ENCODE measurements around the gene SCO1. TPM values are rescaled to one million over a fixed set of nuclear protein-coding genes. Genes with fewer than 3 reads are reported as not detected.
A peak's percentile ranks its signal among the peaks of the same experiment; 100 is the strongest.

Gene SCO1
- total RNA-seq, 4 donors from 2014 or later = 11.3 to 33.8 (median 16.2) TPM

GRCh38 chr17:10649602-10650001, 47.7 kb downstream of the SCO1 start:
- TF ChIP-seq POLR2A (IDR thresholded peaks at IDR 0.05) (no peak), CTCF (IDR thresholded peaks at IDR 0.05) (no peak)
- H3K4me3 ChIP-seq (ENCODE audit: low read depth, poor library complexity, severe bottlenecking) = no peak overlapping the region
- intact Hi-C loops (cut with DNase I; ENCODE audit: low total_unique reads) = loop anchor here (10.0 kb wide), 1 partner anchor 195 kb away; no protein-coding TSS in a partner anchor
- no peak for DNase-seq (ENCODE audit: low spot score in 2 of 2)
- 94% methylated on average over 5 of the region's 5 CpGs for WGBS, 2 donors

DNA sequence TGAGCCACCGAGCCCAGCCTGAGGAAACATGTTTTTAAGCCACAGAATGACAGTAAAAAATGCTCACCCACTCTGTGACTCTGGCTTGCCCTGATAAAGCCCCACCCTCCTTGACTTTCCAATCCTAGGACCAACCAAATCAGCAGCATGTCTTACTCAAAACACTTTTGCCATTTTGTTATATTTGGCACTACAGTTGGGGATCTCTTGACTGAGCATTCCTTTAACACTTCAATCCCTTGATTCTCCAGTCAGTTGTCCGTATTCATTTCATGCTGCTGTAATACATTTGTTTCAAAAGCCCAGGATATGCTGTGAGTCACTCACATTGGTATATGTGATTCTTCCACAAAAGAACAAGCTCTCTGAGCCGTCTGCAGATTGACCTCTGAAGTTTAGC, 48.4 kb downstream of the SCO1 start:
- intact Hi-C loops (cut with DNase I; ENCODE audit: low total_unique reads) = loop anchor here (10.0 kb wide), 1 partner anchor 196 kb away; no protein-coding TSS in a partner anchor
- DNase-seq (ENCODE audit: low spot score in 2 of 2) = no peak
- 82 to 84% methylated on average over 3 of the region's 3 CpGs for WGBS, 2 donors
- no peak for TF ChIP-seq POLR2A (IDR thresholded peaks at IDR 0.05)
- no peak for TF ChIP-seq CTCF (IDR thresholded peaks at IDR 0.05)
- no peak overlapping the region for H3K4me3 ChIP-seq (ENCODE audit: low read depth, poor library complexity, severe bottlenecking)

DNA sequence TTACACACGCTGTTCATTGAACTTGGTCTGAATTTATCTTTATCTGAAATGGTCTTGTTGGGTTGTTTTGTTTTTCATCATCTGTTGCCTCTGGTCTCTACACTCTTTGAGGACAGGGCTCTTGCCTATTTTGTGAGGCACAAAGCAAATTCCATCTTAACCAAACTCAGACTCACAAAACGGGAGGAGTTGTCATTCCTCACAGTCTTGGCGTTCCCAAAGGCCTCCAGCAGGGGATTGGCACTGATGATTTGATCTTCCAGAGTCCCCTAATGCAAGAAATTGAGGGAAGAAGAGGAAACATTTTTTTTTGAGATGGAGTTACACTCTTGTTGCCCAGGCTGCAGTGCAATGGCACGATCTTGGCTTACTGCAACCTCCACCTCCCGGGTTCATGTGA, 49.0 kb downstream of the SCO1 start:
- WGBS, 2 donors = 87 to 92% methylated on average over 5 of the region's 5 CpGs
- intact Hi-C loops (cut with DNase I; ENCODE audit: low total_unique reads) = loop anchor here (10.0 kb wide), 1 partner anchor 196 kb away; no protein-coding TSS in a partner anchor
- DNase-seq (ENCODE audit: low spot score in 2 of 2) = no peak
- TF ChIP-seq POLR2A (IDR thresholded peaks at IDR 0.05) (no peak), CTCF (IDR thresholded peaks at IDR 0.05) (no peak)
- H3K4me3 ChIP-seq (ENCODE audit: low read depth, poor library complexity, severe bottlenecking) = no peak overlapping the region

DNA sequence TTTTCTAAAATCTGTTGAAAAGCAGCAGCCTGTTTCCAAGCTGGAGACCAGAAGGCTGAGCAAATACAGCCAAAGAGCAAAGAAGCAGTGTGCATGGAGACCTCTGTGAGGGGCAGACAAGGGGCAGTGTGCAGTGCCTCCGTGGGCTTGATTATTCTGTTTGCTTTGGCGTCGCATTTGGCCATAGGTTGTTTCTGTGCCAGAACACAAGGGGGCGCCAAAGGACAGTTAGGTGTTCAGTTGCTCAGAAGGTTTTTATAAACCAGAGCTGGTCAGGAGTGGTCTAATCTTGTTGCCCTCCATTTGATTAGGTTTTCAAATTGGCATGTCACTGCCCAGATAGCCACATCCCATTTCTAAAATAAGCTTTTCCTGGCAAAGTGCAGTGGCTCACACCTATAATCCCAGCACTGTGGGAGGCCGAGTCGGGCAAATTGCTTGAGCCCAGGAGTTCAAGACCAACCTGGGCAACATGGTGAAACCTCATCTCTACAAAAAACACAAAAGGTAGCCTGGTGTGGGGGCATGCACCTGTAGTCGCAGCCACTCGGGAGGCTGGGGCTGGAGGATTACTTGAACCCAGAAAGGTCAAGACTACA, 50.8 kb downstream of the SCO1 start:
- TF ChIP-seq POLR2A (IDR thresholded peaks at IDR 0.05) (no peak), CTCF (IDR thresholded peaks at IDR 0.05) (peak in 1 of 3 donors; percentile 50)
- DNase-seq (ENCODE audit: low spot score in 2 of 2) = peak; percentile 39 to 92
- intact Hi-C loops (cut with DNase I; ENCODE audit: low total_unique reads) = loop anchor here (10.0 kb wide), 1 partner anchor 198 kb away; no protein-coding TSS in a partner anchor
- no peak overlapping the region for H3K4me3 ChIP-seq (ENCODE audit: low read depth, poor library complexity, severe bottlenecking)
- WGBS, 2 donors = 45 to 48% methylated on average over 8 of the region's 8 CpGs

DNA sequence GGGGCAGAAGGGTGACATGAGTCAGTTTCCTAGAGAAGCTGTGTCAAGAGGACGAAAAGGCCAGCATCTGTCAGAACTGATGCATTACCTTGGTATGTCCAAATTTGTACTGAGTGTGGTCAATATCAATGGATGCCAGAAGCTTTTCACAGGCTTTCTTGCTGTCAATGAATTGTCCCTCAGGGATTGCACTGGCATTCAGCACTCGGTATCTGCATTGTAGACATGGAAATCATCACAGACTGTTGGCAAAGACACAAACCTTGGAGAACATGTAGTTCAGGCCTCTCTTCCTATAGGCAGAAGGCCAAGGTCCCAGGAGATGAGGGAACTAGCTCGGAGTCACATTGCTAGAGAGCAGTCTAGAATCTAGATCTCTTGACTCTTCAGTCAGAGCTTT, 56.9 kb downstream of the SCO1 start:
- no peak overlapping the region for H3K4me3 ChIP-seq (ENCODE audit: low read depth, poor library complexity, severe bottlenecking)
- TF ChIP-seq POLR2A (IDR thresholded peaks at IDR 0.05) (no peak), CTCF (IDR thresholded peaks at IDR 0.05) (no peak)
- DNase-seq (ENCODE audit: low spot score in 2 of 2) = no peak
- 59 to 70% methylated on average over 3 of the region's 3 CpGs for WGBS, 2 donors
- intact Hi-C loops (cut with DNase I; ENCODE audit: low total_unique reads) = loop anchor here (10.0 kb wide), 1 partner anchor 204 kb away; no protein-coding TSS in a partner anchor

DNA sequence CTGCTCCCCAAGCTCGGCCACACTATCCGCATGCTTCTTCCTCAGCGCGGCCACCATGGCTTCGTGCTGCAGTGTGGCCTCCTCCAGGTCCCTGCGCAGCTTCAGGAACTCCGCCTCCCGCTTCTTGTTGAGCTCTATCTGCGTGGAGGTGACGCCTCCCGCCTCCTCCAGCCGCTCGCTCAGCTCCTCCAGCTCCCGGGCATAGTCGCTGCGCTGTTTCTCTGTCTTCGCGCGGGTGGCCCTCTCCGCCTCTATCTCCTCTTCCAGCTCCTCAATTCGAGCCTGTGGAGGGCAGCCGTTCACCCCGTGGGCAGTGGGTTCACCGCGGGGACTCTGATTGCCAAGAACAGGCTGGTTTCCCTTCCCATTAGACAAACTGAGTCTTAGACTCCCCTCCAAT, 59.2 kb downstream of the SCO1 start:
- WGBS, 2 donors = 89 to 91% methylated on average over 25 of the region's 25 CpGs

More for the DNA sequence above, 59.2 kb downstream of the SCO1 start:
- no peak overlapping the region for H3K4me3 ChIP-seq (ENCODE audit: low read depth, poor library complexity, severe bottlenecking)
- DNase-seq (ENCODE audit: low spot score in 2 of 2) = no peak
- no peak for TF ChIP-seq POLR2A (IDR thresholded peaks at IDR 0.05)
- intact Hi-C loops (cut with DNase I; ENCODE audit: low total_unique reads) = no loop called here

All from lower leg skin (tissue), 4 donors.